Adrenal gland (tissue), 12 donors: ENCODE data around the gene MYLK3. TPM values are rescaled to one million over a fixed set of nuclear protein-coding genes. Genes with fewer than 3 reads are reported as not detected.

Experiments
- DNase-seq, 7 donors: peaks; one replicate each; pipeline ENCODE4 v3.0.0-alpha.2; 2019 to 2020
- H3K27ac ChIP-seq, 5 donors: fragments of 200-600 bp; sonication (generic) in 4 of 5; 1 replicate in 3 of 5; 2 replicates in 2 of 5; pipeline versions ENCODE4 v1.5.1 to v1.8.0; 2016 to 2020; ENCODE audit warnings: mild to moderate bottlenecking in 1 of 5
- H3K27me3 ChIP-seq: fragments of 200-600 bp; 2 replicates; pipeline ENCODE4 v1.8.0; 2021
- H3K36me3 ChIP-seq, 2 donors: fragments of 200-600 bp; replicated peaks in 1 of 2; 1 replicate in 1 of 2; 2 replicates in 1 of 2; pipeline versions ENCODE4 v1.5.1 to v1.8.0; 2018 to 2022
- H3K4me1 ChIP-seq, 2 donors: fragments of 200-600 bp; replicated peaks in 1 of 2; 1 replicate in 1 of 2; 2 replicates in 1 of 2; pipeline versions ENCODE4 v1.5.1 to v1.8.0; 2018 to 2021
- H3K4me3 ChIP-seq, 4 donors: fragments of 200-600 bp; sonication (generic) in 3 of 4; one replicate each; pipeline ENCODE4 v1.5.1; 2016 to 2018
- H3K9me3 ChIP-seq, 3 donors: fragments of 200-600 bp; sonication (generic) in 1 of 3; replicated peaks in 1 of 3; 1 replicate in 2 of 3; 2 replicates in 1 of 3; pipeline versions ENCODE4 v1.5.1 to v1.8.0; 2016 to 2021
- POLR2A ChIP-seq, 2 donors: fragments of 450-650 bp; IDR thresholded peaks; one replicate each; pipeline ENCODE4 v1.6.1; 2017; ENCODE audit warnings: antibody characterized with exemption in 2 of 2, mild to moderate bottlenecking in 2 of 2, moderate library complexity in 1 of 2
- WGBS, 4 donors: extraction: QIAGEN DNeasy Blood & Tissue Kit in 2 of 4; methylation state at CpG; one replicate each; pipeline versions ENCODE4 v1.1.5 to v1.1.7; 2013 to 2017; 5-methylcytosine and 5-hydroxymethylcytosine counted together
- intact Hi-C, 2 donors: fragments of 100-400 bp; cut with DNase I; formaldehyde crosslinking; loops; one replicate each; pipeline versions ENCODE4 v1.14.1 to v1.15.0; 2022 to 2023
- polyA plus RNA-seq, 3 donors: library from polyadenylated mRNA; stranded (reverse); fragments of 200-250 nt in 2 of 3; fragments of 350-450 nt in 1 of 3; fragmentation: Illumina TruSeq in 1 of 3; extraction: RNeasy Lipid Tissue Mini Kit (QIAGEN cat#74804) in 1 of 3; gene quantifications; one replicate each; pipeline ENCODE4 v1.2.3, GENCODE V29; 2013 to 2014
- total RNA-seq, 9 donors: library from RNA; depleted of rRNA in 4 of 9; stranded (reverse); fragments of >200 nt in 4 of 9; fragments of 120-200 nt in 1 of 9; fragmentation: NEBNext Ultra II Directional in 1 of 9; extraction: Animal tissue kit (Norgen Biotek cat#: 25700) in 1 of 9; gene quantifications; one replicate each; pipeline versions ENCODE4 v1.1.0 to v1.2.4, GENCODE V29; 2013 to 2023
- TF ChIP-seq, protein P1 (sequence below), 6 experiments: fragments of 450-650 bp in 4 of 6; fragments of 200-600 bp in 2 of 6; sonication (generic) in 1 of 6; IDR thresholded peaks; 1 replicate in 5 of 6; 2 replicates in 1 of 6; pipeline versions ENCODE4 v1.5.1 to v1.8.0; 2016 to 2021; ENCODE audit warnings: antibody characterized with exemption in 6 of 6, mild to moderate bottlenecking in 2 of 6, moderate library complexity in 1 of 6
- donor health status: healthy with polysubstance abuse.
- donor health status: Bipolar disorder and iron deficiency.
- donor health status: DM: yes; HTN: yes; CAD: no.
- donor health status: DM: no; HTN: no; CAD: no.
- donor health status: DM: no; HTN: no; CAD: no.
- donor health status: DM: yes; HTN: yes; CAD: no.

Gene MYLK3
- total and polyA plus RNA-seq, 12 donors: 0.10 to 3.9 (median 0.68) TPM

DNA sequence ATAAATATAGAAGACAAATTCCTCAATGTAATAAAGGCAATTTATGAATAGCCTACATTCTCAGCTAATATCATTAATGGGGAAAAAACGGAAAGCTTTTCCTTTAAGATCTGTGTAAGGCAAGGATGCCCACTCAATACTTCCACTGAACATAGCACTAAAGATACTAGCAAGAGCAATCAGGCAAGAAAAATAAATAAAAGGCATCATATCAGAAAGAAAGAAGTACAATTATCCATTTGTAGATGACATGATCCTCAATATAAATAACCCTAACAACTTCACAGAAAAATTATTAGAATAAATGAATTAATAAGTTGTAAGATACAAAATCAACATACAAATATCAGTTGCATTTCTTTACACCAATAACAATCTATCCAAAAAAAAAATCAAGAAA, 45.7 kb upstream of the MYLK3 start:
- Histone ChIP-seq H3K9me3 (peaks cover 0 to 13% (median 12%) of the 10 kb centered on the region in 3 donors), H3K36me3 (no peaks in the 10 kb centered on the region), H3K4me1 (no peaks in the 10 kb centered on the region), H3K27me3 (no peaks in the 10 kb centered on the region), H3K4me3 (no peak overlapping the region), H3K27ac (no peak overlapping the region)
- intact Hi-C loops: no loop called here
- WGBS, 4 donors: 89 to 98% (median 96%) methylated on average over 1 of the region's 1 CpG
- no peak for TF ChIP-seq POLR2A (IDR thresholded peaks at IDR 0.05)
- TF ChIP-seq, protein P1, sequence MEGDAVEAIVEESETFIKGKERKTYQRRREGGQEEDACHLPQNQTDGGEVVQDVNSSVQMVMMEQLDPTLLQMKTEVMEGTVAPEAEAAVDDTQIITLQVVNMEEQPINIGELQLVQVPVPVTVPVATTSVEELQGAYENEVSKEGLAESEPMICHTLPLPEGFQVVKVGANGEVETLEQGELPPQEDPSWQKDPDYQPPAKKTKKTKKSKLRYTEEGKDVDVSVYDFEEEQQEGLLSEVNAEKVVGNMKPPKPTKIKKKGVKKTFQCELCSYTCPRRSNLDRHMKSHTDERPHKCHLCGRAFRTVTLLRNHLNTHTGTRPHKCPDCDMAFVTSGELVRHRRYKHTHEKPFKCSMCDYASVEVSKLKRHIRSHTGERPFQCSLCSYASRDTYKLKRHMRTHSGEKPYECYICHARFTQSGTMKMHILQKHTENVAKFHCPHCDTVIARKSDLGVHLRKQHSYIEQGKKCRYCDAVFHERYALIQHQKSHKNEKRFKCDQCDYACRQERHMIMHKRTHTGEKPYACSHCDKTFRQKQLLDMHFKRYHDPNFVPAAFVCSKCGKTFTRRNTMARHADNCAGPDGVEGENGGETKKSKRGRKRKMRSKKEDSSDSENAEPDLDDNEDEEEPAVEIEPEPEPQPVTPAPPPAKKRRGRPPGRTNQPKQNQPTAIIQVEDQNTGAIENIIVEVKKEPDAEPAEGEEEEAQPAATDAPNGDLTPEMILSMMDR (IDR thresholded peaks at IDR 0.05): no peak
- DNase-seq: no peak

DNA sequence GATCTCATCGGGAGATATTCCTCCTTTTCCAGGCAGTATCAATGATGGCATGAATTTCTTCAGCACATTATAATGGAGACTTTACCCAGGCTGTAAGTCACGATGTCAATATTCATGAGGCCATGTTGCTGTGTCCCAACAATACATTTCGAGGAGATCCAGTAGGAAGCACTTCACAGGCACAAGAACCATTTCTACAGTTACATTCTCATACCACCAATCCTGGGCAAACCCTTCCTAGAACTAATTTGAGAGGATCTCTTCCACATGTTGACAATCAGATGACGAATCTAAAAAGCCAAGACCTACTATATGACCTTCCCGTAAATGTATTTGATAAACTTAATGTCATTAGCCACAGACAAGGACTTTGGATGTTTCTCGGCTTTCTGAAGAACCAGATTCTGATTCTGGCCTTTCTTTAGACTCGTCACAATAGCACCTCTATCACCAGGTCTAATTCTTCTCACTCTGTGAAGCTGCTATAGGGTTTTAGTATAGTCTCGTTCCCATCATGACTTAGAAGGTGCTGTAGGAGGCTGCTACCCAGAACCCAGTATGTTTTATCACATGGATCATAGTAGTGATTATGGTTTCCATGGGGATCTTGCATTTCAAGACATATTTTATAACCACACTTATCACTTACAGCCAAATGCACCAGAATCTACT, 42.6 kb upstream of the MYLK3 start:
- H3K27ac ChIP-seq: no peak overlapping the region
- H3K4me3 ChIP-seq: peak overlapping the region in 2 of 4 donors; percentile 51 to 70
- TF ChIP-seq, protein P1 (IDR thresholded peaks at IDR 0.05): no peak
- peaks cover 0 to 6% (median 0%) of the 10 kb centered on the region in 3 donors for H3K9me3 ChIP-seq
- H3K36me3 ChIP-seq: no peaks in the 10 kb centered on the region
- WGBS, 4 donors: 70 to 81% (median 78%) methylated on average over 8 of the region's 8 CpGs
- no peaks in the 10 kb centered on the region for H3K4me1 ChIP-seq
- no peaks in the 10 kb centered on the region for H3K27me3 ChIP-seq
- no peak for DNase-seq
- intact Hi-C loops: no loop called here

DNA sequence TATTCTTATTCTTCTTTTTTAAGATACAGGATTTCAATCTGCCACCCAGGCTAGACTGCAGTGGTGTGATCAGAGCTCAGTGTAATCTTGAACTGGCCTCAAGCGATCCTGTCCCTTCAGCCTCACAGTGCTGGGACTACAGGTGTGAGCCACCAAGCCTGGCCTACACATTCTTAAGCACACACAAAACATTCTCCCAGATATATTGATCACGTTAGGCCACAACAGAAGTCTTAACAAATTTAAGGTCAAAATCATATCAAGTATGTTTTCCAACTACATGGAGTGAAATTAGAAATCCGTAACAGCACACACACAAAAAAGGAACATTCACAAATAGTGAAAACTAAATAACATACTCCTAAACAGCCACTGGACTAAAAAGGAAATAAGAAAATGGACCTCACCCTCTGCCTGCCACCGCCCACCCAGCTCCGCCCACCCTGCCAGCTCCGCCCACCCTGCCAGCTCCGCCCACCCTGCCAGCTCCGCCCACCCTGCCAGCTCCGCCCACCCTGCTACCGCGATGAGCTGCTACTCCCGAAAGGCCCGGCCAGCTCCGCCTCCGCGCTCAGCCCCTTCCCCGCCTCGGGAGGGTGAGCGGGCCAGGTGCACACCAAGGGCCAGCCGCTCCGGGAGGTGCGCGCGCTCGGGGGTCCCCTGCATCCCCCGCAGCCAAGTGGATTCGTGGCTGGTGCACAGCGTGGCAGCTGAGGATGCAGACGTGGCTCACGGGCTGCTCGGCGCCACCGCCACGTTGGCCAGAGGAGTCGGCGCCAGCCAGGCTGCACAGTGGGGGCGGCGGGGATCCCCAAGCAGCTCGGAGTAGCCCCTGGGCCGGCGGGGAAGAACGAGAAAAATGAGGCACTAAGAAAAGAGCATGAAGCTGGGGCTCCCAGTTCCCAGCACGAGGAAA, 41.6 kb upstream of the MYLK3 start:
- no peaks in the 10 kb centered on the region for H3K36me3 ChIP-seq
- peak; percentile 75 to 85 (median 84) for DNase-seq
- WGBS, 4 donors: 6 to 11% (median 8%) methylated on average over 20 to 43 of the region's 43 CpGs
- peak overlapping the region in 3 of 4 donors; percentile 2 to 70 (median 51) for H3K4me3 ChIP-seq
- intact Hi-C loops: no loop called here
- H3K27ac ChIP-seq: peak overlapping the region in 1 of 5 donors; percentile 13
- no peaks in the 10 kb centered on the region for H3K27me3 ChIP-seq
- H3K4me1 ChIP-seq: no peaks in the 10 kb centered on the region
- H3K9me3 ChIP-seq: peaks cover 0 to 6% (median 0%) of the 10 kb centered on the region in 3 donors
- peak in 1 of 2 donors; percentile 25 for TF ChIP-seq POLR2A (IDR thresholded peaks at IDR 0.05)
- TF ChIP-seq, protein P1 (IDR thresholded peaks at IDR 0.05): no peak

DNA sequence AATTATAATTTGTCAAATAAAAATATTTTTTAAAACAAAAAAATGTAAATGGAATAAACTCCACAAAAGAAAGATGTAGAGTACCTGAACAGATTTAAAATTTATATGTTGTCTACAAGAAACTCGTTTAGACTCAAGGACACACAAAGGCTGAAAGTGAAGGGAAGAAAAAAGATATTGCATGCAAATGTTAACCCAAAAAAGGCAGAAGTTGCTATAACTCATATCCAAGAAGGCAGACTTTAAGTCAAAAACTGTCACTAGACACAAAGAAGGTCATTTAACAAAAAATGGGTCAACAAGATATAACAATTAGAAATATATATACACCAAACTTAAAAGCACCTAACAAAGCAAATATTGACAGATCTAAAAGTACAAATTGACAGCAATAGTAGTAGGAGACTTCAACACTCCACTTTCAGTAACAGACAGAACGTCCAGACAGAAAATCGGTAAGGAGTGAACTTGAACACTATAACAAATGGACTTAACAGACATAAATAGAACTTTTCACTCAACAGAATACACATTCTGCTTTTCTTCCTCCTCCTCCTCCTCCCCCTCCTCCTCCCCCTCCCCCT, 40.8 kb upstream of the MYLK3 start:
- WGBS, 4 donors: 62 to 69% (median 66%) methylated on average over 3 of the region's 3 CpGs
- intact Hi-C loops: no loop called here
- H3K36me3 ChIP-seq: no peaks in the 10 kb centered on the region
- H3K27me3 ChIP-seq: no peaks in the 10 kb centered on the region
- DNase-seq: no peak
- H3K4me3 ChIP-seq: no peak overlapping the region
- no peak overlapping the region for H3K27ac ChIP-seq
- TF ChIP-seq, protein P1 (IDR thresholded peaks at IDR 0.05): no peak
- TF ChIP-seq POLR2A (IDR thresholded peaks at IDR 0.05): no peak
- peaks cover 0 to 4% (median 0%) of the 10 kb centered on the region in 3 donors for H3K9me3 ChIP-seq
- H3K4me1 ChIP-seq: no peaks in the 10 kb centered on the region
